Epithelial cell of proximal tubule (primary cell): Measurements from ENCODE around the gene POLD2. TPM values are rescaled to one million over a fixed set of nuclear protein-coding genes. Genes with fewer than 3 reads are reported as not detected.

Experiments used
- DNase-seq: peaks from one replicate; pipeline ENCODE4 v3.0.0-alpha.2; 2011; ENCODE audit warnings: low read depth
- H3K4me3 ChIP-seq: 2 replicates; pipeline ENCODE4 v1.5.1; 2011; ENCODE audit warnings: low read depth, mild to moderate bottlenecking, low read length
- CTCF ChIP-seq: conservative IDR thresholded peaks from 2 replicates; pipeline ENCODE4 v1.5.1; 2012; ENCODE audit warnings: low read depth, mild to moderate bottlenecking, low read length
- total RNA-seq: library from RNA; depleted of rRNA; stranded (reverse); fragments of >200 nt; gene quantifications from 2 replicates; pipeline ENCODE4 v1.2.3, GENCODE V29; 2015

Gene POLD2
- total RNA-seq, 1 donor from 2014 or later = 92.7 TPM

- H3K4me3 ChIP-seq = no peak overlapping the region
- no peak for DNase-seq
- TF ChIP-seq CTCF = no peak
Measured at GRCh38 chr7:44101966-44102845, 21.1 kb downstream of the POLD2 start.

- H3K4me3 ChIP-seq = no peak overlapping the region
- no peak for TF ChIP-seq CTCF
Measured at GRCh38 chr7:44101303-44101965, 21.9 kb downstream of the POLD2 start.

GRCh38 chr7:44100458-44101302, 22.7 kb downstream of the POLD2 start:
- TF ChIP-seq CTCF = no peak
- DNase-seq = no peak
- no peak overlapping the region for H3K4me3 ChIP-seq

More at GRCh38 chr7:44101303-44101965, 21.9 kb downstream of the POLD2 start:
- DNase-seq = no peak

- H3K4me3 ChIP-seq = no peak overlapping the region
Measured at GRCh38 chr7:44099669-44100068, 23.7 kb downstream of the POLD2 start.

GRCh38 chr7:44098092-44099068, 25.0 kb downstream of the POLD2 start:
- no peak for TF ChIP-seq CTCF
- no peak for DNase-seq
- H3K4me3 ChIP-seq = no peak overlapping the region

More at GRCh38 chr7:44099669-44100068, 23.7 kb downstream of the POLD2 start:
- TF ChIP-seq CTCF = no peak
- no peak for DNase-seq
